Right hindlimb (tissue), 1 donor: ENCODE measurements around the gene SMARCA4.
A peak's percentile ranks its signal among the peaks of the same experiment; 100 is the strongest.

Experiments
- DNase-seq: peaks from one replicate; pipeline ENCODE4 v3.0.0-alpha.2; 2018

Gene SMARCA4

DNA sequence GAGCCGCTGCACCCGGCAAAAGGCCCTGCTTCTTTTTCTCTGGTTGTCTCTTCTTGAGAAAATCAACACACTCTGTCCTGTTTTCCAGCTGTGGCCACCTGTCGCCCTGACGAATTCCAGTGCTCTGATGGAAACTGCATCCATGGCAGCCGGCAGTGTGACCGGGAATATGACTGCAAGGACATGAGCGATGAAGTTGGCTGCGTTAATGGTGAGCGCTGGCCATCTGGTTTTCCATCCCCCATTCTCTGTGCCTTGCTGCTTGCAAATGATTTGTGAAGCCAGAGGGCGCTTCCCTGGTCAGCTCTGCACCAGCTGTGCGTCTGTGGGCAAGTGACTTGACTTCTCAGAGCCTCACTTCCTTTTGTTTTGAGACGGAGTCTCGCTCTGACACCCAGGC lies 145.6 kb downstream of the SMARCA4 start:
- peak; percentile 82 for DNase-seq

DNA sequence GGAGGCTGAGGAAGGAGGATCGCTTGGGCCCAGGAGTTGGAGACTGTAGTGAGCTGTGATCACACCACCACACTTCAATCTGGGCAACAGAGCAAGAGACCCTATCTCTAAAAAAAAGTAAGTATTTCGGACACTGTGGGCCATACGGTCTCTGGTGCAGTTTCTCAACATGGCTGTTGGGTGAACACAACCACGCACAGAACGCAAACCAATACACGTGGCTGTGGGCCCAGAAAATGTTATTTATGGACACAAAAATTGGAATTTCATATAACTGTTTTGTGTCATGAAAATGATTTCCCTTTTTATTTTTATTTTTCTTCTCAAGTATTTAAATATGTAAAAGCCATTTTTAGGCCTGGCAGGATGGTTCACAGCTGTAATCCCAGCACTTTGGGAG lies 147.9 kb downstream of the SMARCA4 start:
- DNase-seq: no peak

DNA sequence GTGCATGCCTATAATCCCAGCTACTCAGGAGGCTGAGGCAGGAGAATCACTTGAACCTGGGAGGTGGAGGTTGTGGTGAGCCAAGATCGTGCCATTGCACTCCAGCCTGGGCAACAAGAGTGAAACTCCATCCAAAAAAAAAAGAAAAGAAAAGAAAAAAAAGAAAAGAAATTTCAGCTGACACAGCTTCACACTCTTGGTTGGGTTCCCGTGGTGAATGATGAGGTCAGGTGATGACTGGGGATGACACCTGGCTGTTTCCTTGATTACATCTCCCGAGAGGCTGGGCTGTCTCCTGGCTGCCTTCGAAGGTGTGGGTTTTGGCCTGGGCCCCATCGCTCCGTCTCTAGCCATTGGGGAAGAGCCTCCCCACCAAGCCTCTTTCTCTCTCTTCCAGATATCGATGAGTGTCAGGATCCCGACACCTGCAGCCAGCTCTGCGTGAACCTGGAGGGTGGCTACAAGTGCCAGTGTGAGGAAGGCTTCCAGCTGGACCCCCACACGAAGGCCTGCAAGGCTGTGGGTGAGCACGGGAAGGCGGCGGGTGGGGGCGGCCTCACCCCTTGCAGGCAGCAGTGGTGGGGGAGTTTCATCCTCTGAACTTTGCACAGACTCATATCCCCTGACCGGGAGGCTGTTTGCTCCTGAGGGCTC lies 150.4 kb downstream of the SMARCA4 start:
- DNase-seq: no peak

DNA sequence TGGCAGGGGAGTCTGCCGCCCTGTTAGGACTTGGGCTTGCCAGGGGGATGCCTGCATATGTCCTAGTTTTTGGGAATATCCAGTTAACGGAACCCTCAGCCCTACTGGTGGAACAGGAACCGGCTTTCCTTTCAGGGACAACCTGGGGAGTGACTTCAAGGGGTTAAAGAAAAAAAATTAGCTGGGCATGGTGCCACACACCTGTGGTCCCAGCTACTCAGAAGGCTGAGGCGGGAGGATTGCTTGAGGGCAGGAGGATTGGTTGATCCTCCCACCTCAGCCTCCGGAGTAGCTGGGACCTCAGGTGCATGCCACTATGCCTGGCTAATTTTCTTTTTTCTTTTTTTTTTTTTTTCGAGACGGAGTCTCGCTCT lies 150.9 kb downstream of the SMARCA4 start:
- no peak for DNase-seq
